Tibial nerve (tissue), 4 donors: Measurements from ENCODE around the gene RPS6KA2.

Experiments used
- CTCF ChIP-seq, 5 experiments: fragments of 200-600 bp in 3 of 5; fragments of 450-650 bp in 2 of 5; sonication (generic) in 3 of 5; IDR thresholded peaks; one replicate each; pipeline ENCODE4 v1.5.1; 2016 to 2019; ENCODE audit warnings: antibody characterized with exemption in 5 of 5, mild to moderate bottlenecking in 3 of 5, moderate library complexity in 2 of 5
- EP300 ChIP-seq, 2 donors: sonication (generic); formaldehyde crosslinking; IDR thresholded peaks; one replicate each; pipeline ENCODE4 v1.6.1; 2017; ENCODE audit warnings: antibody characterized with exemption in 2 of 2, mild to moderate bottlenecking in 1 of 2
- POLR2A ChIP-seq, 2 donors: fragments of 450-650 bp; IDR thresholded peaks; one replicate each; pipeline ENCODE4 v1.6.1; 2017; ENCODE audit warnings: antibody characterized with exemption in 2 of 2, mild to moderate bottlenecking in 2 of 2, moderate library complexity in 2 of 2

DNA sequence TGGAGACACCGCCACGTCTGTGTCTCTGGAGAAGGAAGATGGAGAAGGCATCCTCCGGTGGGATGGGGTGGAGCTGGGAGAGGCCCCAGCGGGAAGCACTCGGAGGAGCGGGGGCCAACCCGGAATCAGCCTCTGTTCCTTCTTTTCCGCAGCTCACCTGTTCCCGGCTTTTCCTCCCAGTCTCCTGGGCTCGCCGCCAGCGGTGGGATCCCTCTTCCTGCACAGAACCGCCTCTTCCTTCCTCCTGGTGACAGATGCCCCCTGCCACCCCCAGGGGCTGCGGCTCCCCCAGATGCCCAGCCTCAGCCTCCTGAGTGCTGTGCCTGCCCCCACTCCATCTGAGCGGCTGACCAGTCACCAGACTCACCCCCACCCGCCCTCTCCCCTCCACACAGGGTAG lies 63.9 kb downstream of the RPS6KA2 start:
- TF ChIP-seq CTCF (IDR thresholded peaks at IDR 0.05) = no peak
- no peak for TF ChIP-seq POLR2A (IDR thresholded peaks at IDR 0.05)
- TF ChIP-seq EP300 (IDR thresholded peaks at IDR 0.05) = no peak
